ENCODE data around the gene BCL2A1.
"Not testable (repeated sequence)": the region's sequence is repeated elsewhere in the genome, so short reads cannot be mapped to it uniquely, and the experiment has no call there.

DNA sequence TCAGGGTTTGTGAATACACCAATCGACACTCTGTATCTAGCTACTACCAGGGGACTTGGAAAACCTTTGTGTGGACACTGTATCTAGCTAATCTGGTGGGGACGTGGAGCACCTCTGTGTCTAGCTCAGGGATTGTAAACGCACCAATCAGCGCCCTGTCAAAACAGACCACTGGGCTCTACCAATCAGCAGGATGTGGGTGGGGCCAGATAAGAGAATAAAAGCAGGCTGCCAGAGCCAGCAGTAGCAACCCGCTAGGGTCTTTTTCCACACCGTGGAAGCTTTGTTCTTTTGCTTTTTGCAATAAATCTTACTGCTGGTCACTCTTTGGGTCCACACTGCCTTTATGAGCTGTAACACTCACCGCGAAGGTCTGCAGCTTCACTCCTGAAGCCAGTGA lies 46.1 kb upstream of the BCL2A1 start:
- TF ChIP-seq CTCF (IDR thresholded peaks at IDR 0.05; ENCODE audit: insufficient read depth, low read length, poor library complexity, severe bottlenecking); EZH2phosphoT487 (conservative IDR thresholded peaks at IDR 0.05; ENCODE audit: low read length): not testable (repeated sequence)

Measured in SU-DHL-6 (cell line).